Measurements from ENCODE around the gene LARP6.

Gene LARP6

GRCh38 chr15:70853973-70854665 is at the start of gene LARP6:
LARP6 (minus strand) TSS chr15:70854157; CDS start chr15:70854088, 69 bp downstream.
- H3K27me3 ChIP-seq (replicated peaks; ENCODE audit: control insufficient read depth, insufficient read depth, low read length), result no peaks in the 10 kb centered on the region
- H3K36me3 ChIP-seq (ENCODE audit: control insufficient read depth, insufficient read depth, low read length), result no peaks in the 10 kb centered on the region
- no peak for TF ChIP-seq CTCF (IDR thresholded peaks at IDR 0.05; ENCODE audit: insufficient read depth, low read length, poor library complexity, severe bottlenecking)
- peak; percentile 56 for DNase-seq (ENCODE audit: extremely low read depth, insufficient read length)
- H3K4me3 ChIP-seq (replicated peaks; ENCODE audit: low read depth, low read length), result peak within 1 kb of the TSS; percentile 64

- H3K4me3 ChIP-seq (replicated peaks; ENCODE audit: low read depth, low read length), result no peak overlapping the region
- no peak for TF ChIP-seq CTCF (IDR thresholded peaks at IDR 0.05; ENCODE audit: insufficient read depth, low read length, poor library complexity, severe bottlenecking)
- DNase-seq (ENCODE audit: extremely low read depth, insufficient read length), result no peak
- H3K36me3 ChIP-seq (ENCODE audit: control insufficient read depth, insufficient read depth, low read length), result no peaks in the 10 kb centered on the region
- H3K27me3 ChIP-seq (replicated peaks; ENCODE audit: control insufficient read depth, insufficient read depth, low read length), result no peaks in the 10 kb centered on the region
Observed at GRCh38 chr15:70902107-70902506, 48.1 kb upstream of the LARP6 start.

- no peak for DNase-seq (ENCODE audit: extremely low read depth, insufficient read length)
- Histone ChIP-seq H3K27me3 (replicated peaks; ENCODE audit: control insufficient read depth, insufficient read depth, low read length) (no peaks in the 10 kb centered on the region), H3K36me3 (ENCODE audit: control insufficient read depth, insufficient read depth, low read length) (no peaks in the 10 kb centered on the region), H3K4me3 (replicated peaks; ENCODE audit: low read depth, low read length) (peak overlapping the region; percentile 80)
- TF ChIP-seq CTCF (IDR thresholded peaks at IDR 0.05; ENCODE audit: insufficient read depth, low read length, poor library complexity, severe bottlenecking), result peak; percentile 56
Observed at GRCh38 chr15:70892912-70893560, 39.1 kb upstream of the LARP6 start.

- no peaks in the 10 kb centered on the region for H3K27me3 ChIP-seq (replicated peaks; ENCODE audit: control insufficient read depth, insufficient read depth, low read length)
- peak; percentile 80 for DNase-seq (ENCODE audit: extremely low read depth, insufficient read length)
- no peak for TF ChIP-seq CTCF (IDR thresholded peaks at IDR 0.05; ENCODE audit: insufficient read depth, low read length, poor library complexity, severe bottlenecking)
- H3K36me3 ChIP-seq (ENCODE audit: control insufficient read depth, insufficient read depth, low read length), result no peaks in the 10 kb centered on the region
- peak within 1 kb of the TSS; percentile 80 for H3K4me3 ChIP-seq (replicated peaks; ENCODE audit: low read depth, low read length)
Observed at GRCh38 chr15:70892002-70892911, 38.3 kb upstream of the LARP6 start, which contains the start of the genes LRRC49 and THAP10. LRRC49 (plus strand) TSS chr15:70892826; CDS start chr15:70892895, 69 bp downstream. THAP10 (minus strand) TSS chr15:70892433; CDS start chr15:70892272, 161 bp downstream.

GRCh38 chr15:70882361-70882760 is 28.4 kb upstream of the LARP6 start:
- DNase-seq (ENCODE audit: extremely low read depth, insufficient read length), result no peak
- H3K27me3 ChIP-seq (replicated peaks; ENCODE audit: control insufficient read depth, insufficient read depth, low read length), result no peaks in the 10 kb centered on the region
- TF ChIP-seq CTCF (IDR thresholded peaks at IDR 0.05; ENCODE audit: insufficient read depth, low read length, poor library complexity, severe bottlenecking), result no peak
- H3K36me3 ChIP-seq (ENCODE audit: control insufficient read depth, insufficient read depth, low read length), result no peaks in the 10 kb centered on the region
- H3K4me3 ChIP-seq (replicated peaks; ENCODE audit: low read depth, low read length), result no peak overlapping the region
